WTC11 (cell line): ENCODE data around the gene BPHL.

Experiments used
- JUN ChIP-seq: sonication (generic); formaldehyde crosslinking; IDR thresholded peaks from 2 replicates; pipeline ENCODE4 v1.8.0; 2023; ENCODE audit warnings: mild to moderate bottlenecking, missing genetic modification reagents
- SMAD3 ChIP-seq: sonication (generic); formaldehyde crosslinking; IDR thresholded peaks from 2 replicates; pipeline ENCODE4 v1.8.0; 2022; ENCODE audit warnings: missing genetic modification reagents, mild to moderate bottlenecking, borderline replicate concordance
- TF ChIP-seq, protein P1 (sequence below): sonication (generic); formaldehyde crosslinking; IDR thresholded peaks from 2 replicates; pipeline ENCODE4 v1.8.0; 2022; ENCODE audit warnings: missing genetic modification reagents
- TF ChIP-seq, protein P2 (sequence below): fragments of 200-600 bp; IDR thresholded peaks from 2 replicates; pipeline ENCODE4 v1.8.0; 2022; ENCODE audit warnings: antibody characterized with exemption
- TF ChIP-seq, protein P3 (sequence below): sonication (generic); formaldehyde crosslinking; IDR thresholded peaks from 2 replicates; pipeline ENCODE4 v1.8.1; 2023; ENCODE audit warnings: mild to moderate bottlenecking, moderate library complexity, missing genetic modification reagents
- TF ChIP-seq, protein P4 (sequence below): sonication (generic); formaldehyde crosslinking; IDR thresholded peaks from 2 replicates; pipeline ENCODE4 v1.8.0; 2022; ENCODE audit warnings: mild to moderate bottlenecking, missing genetic modification reagents
- TF ChIP-seq, protein P5 (sequence below): sonication (generic); formaldehyde crosslinking; IDR thresholded peaks from 2 replicates; pipeline ENCODE4 v1.8.1; 2023; ENCODE audit warnings: mild to moderate bottlenecking, missing genetic modification reagents, moderate library complexity

DNA sequence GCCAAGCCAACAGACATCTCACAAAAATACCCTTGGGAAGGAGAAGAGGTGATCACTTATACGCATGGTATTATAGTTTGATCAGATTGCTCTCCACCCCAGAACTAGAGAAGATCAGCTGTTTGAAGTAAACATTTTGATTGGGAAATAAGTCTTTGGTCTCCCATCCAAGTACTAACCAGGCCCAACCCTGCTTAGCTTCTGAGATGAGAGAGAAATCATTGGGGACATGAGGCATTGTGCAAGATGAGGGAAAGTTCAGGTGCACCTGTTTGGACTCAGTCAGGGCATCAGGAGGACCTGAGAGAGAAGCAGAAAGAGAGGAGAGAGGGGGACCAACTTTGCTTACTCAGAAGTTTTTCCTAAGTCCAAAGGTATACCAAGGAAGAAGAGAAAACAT, 38.8 kb upstream of the BPHL start:
- TF ChIP-seq, protein P1, sequence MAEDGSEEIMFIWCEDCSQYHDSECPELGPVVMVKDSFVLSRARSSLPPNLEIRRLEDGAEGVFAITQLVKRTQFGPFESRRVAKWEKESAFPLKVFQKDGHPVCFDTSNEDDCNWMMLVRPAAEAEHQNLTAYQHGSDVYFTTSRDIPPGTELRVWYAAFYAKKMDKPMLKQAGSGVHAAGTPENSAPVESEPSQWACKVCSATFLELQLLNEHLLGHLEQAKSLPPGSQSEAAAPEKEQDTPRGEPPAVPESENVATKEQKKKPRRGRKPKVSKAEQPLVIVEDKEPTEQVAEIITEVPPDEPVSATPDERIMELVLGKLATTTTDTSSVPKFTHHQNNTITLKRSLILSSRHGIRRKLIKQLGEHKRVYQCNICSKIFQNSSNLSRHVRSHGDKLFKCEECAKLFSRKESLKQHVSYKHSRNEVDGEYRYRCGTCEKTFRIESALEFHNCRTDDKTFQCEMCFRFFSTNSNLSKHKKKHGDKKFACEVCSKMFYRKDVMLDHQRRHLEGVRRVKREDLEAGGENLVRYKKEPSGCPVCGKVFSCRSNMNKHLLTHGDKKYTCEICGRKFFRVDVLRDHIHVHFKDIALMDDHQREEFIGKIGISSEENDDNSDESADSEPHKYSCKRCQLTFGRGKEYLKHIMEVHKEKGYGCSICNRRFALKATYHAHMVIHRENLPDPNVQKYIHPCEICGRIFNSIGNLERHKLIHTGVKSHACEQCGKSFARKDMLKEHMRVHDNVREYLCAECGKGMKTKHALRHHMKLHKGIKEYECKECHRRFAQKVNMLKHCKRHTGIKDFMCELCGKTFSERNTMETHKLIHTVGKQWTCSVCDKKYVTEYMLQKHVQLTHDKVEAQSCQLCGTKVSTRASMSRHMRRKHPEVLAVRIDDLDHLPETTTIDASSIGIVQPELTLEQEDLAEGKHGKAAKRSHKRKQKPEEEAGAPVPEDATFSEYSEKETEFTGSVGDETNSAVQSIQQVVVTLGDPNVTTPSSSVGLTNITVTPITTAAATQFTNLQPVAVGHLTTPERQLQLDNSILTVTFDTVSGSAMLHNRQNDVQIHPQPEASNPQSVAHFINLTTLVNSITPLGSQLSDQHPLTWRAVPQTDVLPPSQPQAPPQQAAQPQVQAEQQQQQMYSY (CRISPR knock-in tag): no peak
- TF ChIP-seq, protein P2, sequence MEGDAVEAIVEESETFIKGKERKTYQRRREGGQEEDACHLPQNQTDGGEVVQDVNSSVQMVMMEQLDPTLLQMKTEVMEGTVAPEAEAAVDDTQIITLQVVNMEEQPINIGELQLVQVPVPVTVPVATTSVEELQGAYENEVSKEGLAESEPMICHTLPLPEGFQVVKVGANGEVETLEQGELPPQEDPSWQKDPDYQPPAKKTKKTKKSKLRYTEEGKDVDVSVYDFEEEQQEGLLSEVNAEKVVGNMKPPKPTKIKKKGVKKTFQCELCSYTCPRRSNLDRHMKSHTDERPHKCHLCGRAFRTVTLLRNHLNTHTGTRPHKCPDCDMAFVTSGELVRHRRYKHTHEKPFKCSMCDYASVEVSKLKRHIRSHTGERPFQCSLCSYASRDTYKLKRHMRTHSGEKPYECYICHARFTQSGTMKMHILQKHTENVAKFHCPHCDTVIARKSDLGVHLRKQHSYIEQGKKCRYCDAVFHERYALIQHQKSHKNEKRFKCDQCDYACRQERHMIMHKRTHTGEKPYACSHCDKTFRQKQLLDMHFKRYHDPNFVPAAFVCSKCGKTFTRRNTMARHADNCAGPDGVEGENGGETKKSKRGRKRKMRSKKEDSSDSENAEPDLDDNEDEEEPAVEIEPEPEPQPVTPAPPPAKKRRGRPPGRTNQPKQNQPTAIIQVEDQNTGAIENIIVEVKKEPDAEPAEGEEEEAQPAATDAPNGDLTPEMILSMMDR: no peak
- TF ChIP-seq SMAD3 (CRISPR knock-in tag) (no peak), JUN (CRISPR knock-in tag) (no peak)
- TF ChIP-seq, protein P3, sequence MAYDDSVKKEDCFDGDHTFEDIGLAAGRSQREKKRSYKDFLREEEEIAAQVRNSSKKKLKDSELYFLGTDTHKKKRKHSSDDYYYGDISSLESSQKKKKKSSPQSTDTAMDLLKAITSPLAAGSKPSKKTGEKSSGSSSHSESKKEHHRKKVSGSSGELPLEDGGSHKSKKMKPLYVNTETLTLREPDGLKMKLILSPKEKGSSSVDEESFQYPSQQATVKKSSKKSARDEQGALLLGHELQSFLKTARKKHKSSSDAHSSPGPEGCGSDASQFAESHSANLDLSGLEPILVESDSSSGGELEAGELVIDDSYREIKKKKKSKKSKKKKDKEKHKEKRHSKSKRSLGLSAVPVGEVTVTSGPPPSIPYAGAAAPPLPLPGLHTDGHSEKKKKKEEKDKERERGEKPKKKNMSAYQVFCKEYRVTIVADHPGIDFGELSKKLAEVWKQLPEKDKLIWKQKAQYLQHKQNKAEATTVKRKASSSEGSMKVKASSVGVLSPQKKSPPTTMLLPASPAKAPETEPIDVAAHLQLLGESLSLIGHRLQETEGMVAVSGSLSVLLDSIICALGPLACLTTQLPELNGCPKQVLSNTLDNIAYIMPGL (CRISPR knock-in tag): no peak
- TF ChIP-seq, protein P4, sequence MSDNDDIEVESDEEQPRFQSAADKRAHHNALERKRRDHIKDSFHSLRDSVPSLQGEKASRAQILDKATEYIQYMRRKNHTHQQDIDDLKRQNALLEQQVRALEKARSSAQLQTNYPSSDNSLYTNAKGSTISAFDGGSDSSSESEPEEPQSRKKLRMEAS (CRISPR knock-in tag): no peak
- TF ChIP-seq, protein P5, sequence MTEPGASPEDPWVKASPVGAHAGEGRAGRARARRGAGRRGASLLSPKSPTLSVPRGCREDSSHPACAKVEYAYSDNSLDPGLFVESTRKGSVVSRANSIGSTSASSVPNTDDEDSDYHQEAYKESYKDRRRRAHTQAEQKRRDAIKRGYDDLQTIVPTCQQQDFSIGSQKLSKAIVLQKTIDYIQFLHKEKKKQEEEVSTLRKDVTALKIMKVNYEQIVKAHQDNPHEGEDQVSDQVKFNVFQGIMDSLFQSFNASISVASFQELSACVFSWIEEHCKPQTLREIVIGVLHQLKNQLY (CRISPR knock-in tag): no peak
